SU-DHL-6 (cell line): ENCODE measurements around the gene NME1.

Experiments
- H2AFZ ChIP-seq: fragments of 200-600 bp; sonication (generic); 2 replicates; pipeline ENCODE4 v1.6.1; 2014; ENCODE audit warnings: low read depth, mild to moderate bottlenecking, moderate library complexity, mixed read lengths, antibody characterized with exemption, low read length; ENCODE audit not compliant: severe bottlenecking
- H3F3A ChIP-seq: fragments of 200-600 bp; shearing (Covaris generic); 2 replicates; pipeline ENCODE4 v1.6.0; 2016; ENCODE audit warnings: antibody characterized with exemption, mild to moderate bottlenecking; ENCODE audit not compliant: insufficient read depth
- H3K27ac ChIP-seq: fragments of 200-600 bp; sonication (generic); 2 replicates; pipeline ENCODE4 v1.5.1; 2016; ENCODE audit warnings: low read depth, mild to moderate bottlenecking, low read length, moderate library complexity, mixed read lengths
- H3K27me3 ChIP-seq: fragments of 200-600 bp; sonication (generic), shearing (Covaris generic); 2 replicates; pipeline ENCODE4 v1.6.0; 2014; ENCODE audit warnings: mild to moderate bottlenecking, low read length
- H3K36me3 ChIP-seq: fragments of 200-600 bp; sonication (generic); 2 replicates; pipeline ENCODE4 v1.6.1; 2014; ENCODE audit warnings: mild to moderate bottlenecking, low read length, mixed read lengths
- H3K4me2 ChIP-seq: fragments of 300-600, 200-600 bp; shearing (Covaris generic), sonication (generic); 2 replicates; pipeline ENCODE4 v1.6.0; 2014; ENCODE audit warnings: low read length, low read depth, mild to moderate bottlenecking; ENCODE audit not compliant: poor library complexity, severe bottlenecking
- H3K4me3 ChIP-seq: fragments of 200-600 bp; sonication (generic); 2 replicates; pipeline ENCODE4 v1.5.1; 2014; ENCODE audit warnings: antibody characterized with exemption, low read length, mild to moderate bottlenecking, mixed read lengths; ENCODE audit not compliant: insufficient read depth, poor library complexity, severe bottlenecking
- H3K79me2 ChIP-seq: fragments of 200-600 bp; sonication (generic); 2 replicates; pipeline ENCODE4 v1.6.1; 2014; ENCODE audit warnings: mild to moderate bottlenecking, low read length, moderate library complexity; ENCODE audit not compliant: insufficient read depth
- H3K9ac ChIP-seq: fragments of 200-600 bp; sonication (generic); 2 replicates; pipeline ENCODE4 v1.7.0; 2014; ENCODE audit warnings: mild to moderate bottlenecking, low read length
- H3K9me2 ChIP-seq: fragments of 200-600 bp; sonication (generic); replicated peaks from 2 replicates; pipeline ENCODE4 v1.6.1; 2014; ENCODE audit warnings: low read length; ENCODE audit not compliant: insufficient read depth
- H3K9me3 ChIP-seq: fragments of 200-600 bp; sonication (generic); 2 replicates; pipeline ENCODE4 v1.6.1; 2014; ENCODE audit warnings: low read length, mixed read lengths; ENCODE audit not compliant: insufficient read depth
- H4K20me1 ChIP-seq: fragments of 200-600 bp; sonication (generic); 2 replicates; pipeline ENCODE4 v1.6.1; 2014; ENCODE audit warnings: low read depth, mild to moderate bottlenecking, antibody characterized with exemption, low read length, moderate library complexity, mixed read lengths
- EZH2phosphoT487 ChIP-seq: fragments of 200-600 bp; sonication (generic), shearing (Covaris generic); conservative IDR thresholded peaks from 2 replicates; pipeline ENCODE4 v1.6.1; 2018; ENCODE audit warnings: mild to moderate bottlenecking, antibody characterized with exemption, low read length, moderate library complexity, mixed read lengths
- TF ChIP-seq, protein P1 (sequence below): fragments of 200-600 bp; sonication (generic); IDR thresholded peaks from one replicate; pipeline ENCODE4 v1.5.1; 2017; ENCODE audit warnings: antibody characterized with exemption, mild to moderate bottlenecking, low read length, moderate library complexity; ENCODE audit not compliant: insufficient read depth, poor library complexity, severe bottlenecking

Gene NME1

DNA sequence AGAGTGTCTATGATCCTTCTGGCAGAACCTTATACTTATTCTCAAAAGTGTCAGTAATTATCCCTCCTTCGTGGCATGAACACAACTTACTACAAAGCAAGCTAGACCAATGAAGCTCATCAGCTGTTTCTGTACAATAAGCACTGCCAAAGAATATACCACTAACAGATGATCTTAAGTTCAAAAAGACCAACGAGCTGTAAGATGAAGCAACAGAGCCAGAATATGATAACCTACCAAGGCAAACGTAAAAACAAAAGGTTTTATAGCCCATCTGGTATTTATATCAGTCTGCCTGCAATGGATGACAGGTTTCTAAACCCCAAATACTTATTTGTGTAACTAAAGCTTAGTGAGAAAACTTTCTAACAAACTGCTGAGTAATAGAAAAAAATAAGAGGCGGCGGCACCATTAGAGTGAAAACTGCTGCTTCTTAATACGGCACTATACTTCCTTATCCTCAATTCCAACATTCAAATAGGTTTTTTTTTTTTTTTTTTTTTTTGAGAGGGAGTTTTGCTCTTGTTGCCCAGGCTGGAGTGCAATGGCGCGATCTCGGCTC lies 35.0 kb downstream of the NME1 start:
- no peaks in the 10 kb centered on the region for H3K27me3 ChIP-seq
- TF ChIP-seq EZH2phosphoT487, result no peak
- TF ChIP-seq, protein P1, sequence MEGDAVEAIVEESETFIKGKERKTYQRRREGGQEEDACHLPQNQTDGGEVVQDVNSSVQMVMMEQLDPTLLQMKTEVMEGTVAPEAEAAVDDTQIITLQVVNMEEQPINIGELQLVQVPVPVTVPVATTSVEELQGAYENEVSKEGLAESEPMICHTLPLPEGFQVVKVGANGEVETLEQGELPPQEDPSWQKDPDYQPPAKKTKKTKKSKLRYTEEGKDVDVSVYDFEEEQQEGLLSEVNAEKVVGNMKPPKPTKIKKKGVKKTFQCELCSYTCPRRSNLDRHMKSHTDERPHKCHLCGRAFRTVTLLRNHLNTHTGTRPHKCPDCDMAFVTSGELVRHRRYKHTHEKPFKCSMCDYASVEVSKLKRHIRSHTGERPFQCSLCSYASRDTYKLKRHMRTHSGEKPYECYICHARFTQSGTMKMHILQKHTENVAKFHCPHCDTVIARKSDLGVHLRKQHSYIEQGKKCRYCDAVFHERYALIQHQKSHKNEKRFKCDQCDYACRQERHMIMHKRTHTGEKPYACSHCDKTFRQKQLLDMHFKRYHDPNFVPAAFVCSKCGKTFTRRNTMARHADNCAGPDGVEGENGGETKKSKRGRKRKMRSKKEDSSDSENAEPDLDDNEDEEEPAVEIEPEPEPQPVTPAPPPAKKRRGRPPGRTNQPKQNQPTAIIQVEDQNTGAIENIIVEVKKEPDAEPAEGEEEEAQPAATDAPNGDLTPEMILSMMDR, result no peak
- no peak overlapping the region for H2AFZ ChIP-seq
- no peak overlapping the region for H3K4me2 ChIP-seq
- H3K9me2 ChIP-seq, result no peaks in the 10 kb centered on the region
- no peaks in the 10 kb centered on the region for H4K20me1 ChIP-seq
- no peak overlapping the region for H3K9ac ChIP-seq
- no peaks in the 10 kb centered on the region for H3K9me3 ChIP-seq
- H3K36me3 ChIP-seq, result peaks cover 28% of the 10 kb centered on the region
- H3K4me3 ChIP-seq, result no peak overlapping the region
- H3K27ac ChIP-seq, result no peak overlapping the region
- 0 out of 2 replicates have a peak, but pooled peaks cover 9% of the 10 kb centered on the region for H3F3A ChIP-seq
- no peaks in the 10 kb centered on the region for H3K79me2 ChIP-seq

DNA sequence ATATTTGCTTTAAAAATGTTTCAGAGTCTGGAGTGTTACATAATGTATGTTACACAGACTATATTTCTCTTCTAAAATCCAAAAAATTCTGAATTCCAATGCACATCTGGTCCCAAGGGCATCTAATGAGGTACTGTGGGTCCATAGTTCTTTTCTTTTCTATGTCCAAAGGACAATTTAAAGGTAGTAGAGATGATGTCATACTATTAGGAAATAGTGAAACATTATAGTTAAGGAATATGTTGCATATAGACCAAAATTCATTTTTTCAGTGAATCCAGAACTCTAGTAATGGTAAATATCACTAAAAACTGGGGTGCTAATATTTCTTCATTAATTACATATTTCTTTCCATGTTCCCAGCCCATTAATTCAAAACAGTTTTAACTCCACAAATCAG lies 35.8 kb downstream of the NME1 start:
- Histone ChIP-seq H3K9me3 (no peaks in the 10 kb centered on the region), H3K9ac (no peak overlapping the region), H3K79me2 (no peaks in the 10 kb centered on the region), H4K20me1 (no peaks in the 10 kb centered on the region), H3K9me2 (no peaks in the 10 kb centered on the region), H2AFZ (no peak overlapping the region), H3K4me3 (no peak overlapping the region), H3F3A (0 out of 2 replicates have a peak, but pooled peaks cover 3% of the 10 kb centered on the region), H3K27ac (no peak overlapping the region), H3K27me3 (no peaks in the 10 kb centered on the region), H3K4me2 (no peak overlapping the region), H3K36me3 (peaks cover 23% of the 10 kb centered on the region)
- TF ChIP-seq, protein P1, result no peak
- no peak for TF ChIP-seq EZH2phosphoT487

DNA sequence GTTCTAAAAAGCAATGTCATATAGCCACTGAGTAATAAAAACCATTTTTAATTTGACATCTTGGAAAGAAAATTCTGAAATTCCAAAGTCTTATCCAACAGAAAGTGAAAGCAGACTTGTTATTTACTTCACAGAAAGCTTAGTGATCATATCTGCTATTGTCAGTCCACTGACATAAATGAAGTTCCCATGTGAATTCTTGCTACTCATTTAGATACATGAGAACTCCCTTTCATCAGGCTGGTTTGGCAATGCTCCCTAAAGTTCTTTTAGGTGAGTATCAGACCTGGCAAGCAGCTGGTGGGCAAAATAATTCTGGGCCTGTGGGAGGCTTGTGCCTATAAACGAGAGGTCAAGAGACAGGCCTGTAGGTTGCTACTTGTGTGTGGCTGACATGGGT lies 36.3 kb downstream of the NME1 start:
- no peaks in the 10 kb centered on the region for H3K9me2 ChIP-seq
- H3K27ac ChIP-seq, result no peak overlapping the region
- H3K9ac ChIP-seq, result no peak overlapping the region
- H3K79me2 ChIP-seq, result no peaks in the 10 kb centered on the region
- no peaks in the 10 kb centered on the region for H3K27me3 ChIP-seq
- H4K20me1 ChIP-seq, result no peaks in the 10 kb centered on the region
- no peak overlapping the region for H2AFZ ChIP-seq
- TF ChIP-seq, protein P1, result no peak
- TF ChIP-seq EZH2phosphoT487, result no peak
- peaks cover 18% of the 10 kb centered on the region for H3K36me3 ChIP-seq
- no peak overlapping the region for H3K4me3 ChIP-seq
- H3K4me2 ChIP-seq, result no peak overlapping the region
- H3F3A ChIP-seq, result 0 out of 2 replicates have a peak, but pooled peaks cover 3% of the 10 kb centered on the region
- H3K9me3 ChIP-seq, result no peaks in the 10 kb centered on the region
